Tibial nerve (tissue), 4 donors: ENCODE results near the gene C1orf198. TPM values are rescaled to one million over a fixed set of nuclear protein-coding genes. Genes with fewer than 3 reads are reported as not detected.

Experiments
- DNase-seq, 2 donors: peaks; one replicate each; pipeline ENCODE4 v3.0.0-alpha.2; 2019; ENCODE audit warnings: low spot score in 2 of 2
- H3K27ac ChIP-seq, 4 donors: fragments of 200-600 bp; sonication (generic) in 3 of 4; one replicate each; pipeline ENCODE4 v1.5.1; 2017 to 2019; ENCODE audit warnings: mild to moderate bottlenecking in 1 of 4
- H3K27me3 ChIP-seq, 2 donors: fragments of 200-600 bp; sonication (generic) in 1 of 2; one replicate each; pipeline versions ENCODE4 v1.5.1 to v1.6.0; 2017 to 2019
- H3K36me3 ChIP-seq, 3 donors: fragments of 200-600 bp; sonication (generic); one replicate each; pipeline ENCODE4 v1.5.1; 2018 to 2019
- H3K4me1 ChIP-seq, 4 donors: fragments of 200-600 bp; sonication (generic) in 3 of 4; one replicate each; pipeline ENCODE4 v1.5.1; 2017 to 2019
- H3K4me3 ChIP-seq, 4 donors: fragments of 200-600 bp; sonication (generic) in 3 of 4; one replicate each; pipeline ENCODE4 v1.5.1; 2017 to 2019; ENCODE audit warnings: mild to moderate bottlenecking in 1 of 4, moderate library complexity in 1 of 4
- H3K9me3 ChIP-seq, 4 donors: fragments of 200-600 bp; sonication (generic) in 3 of 4; one replicate each; pipeline ENCODE4 v1.5.1; 2017 to 2019
- EP300 ChIP-seq, 2 donors: sonication (generic); formaldehyde crosslinking; IDR thresholded peaks; one replicate each; pipeline ENCODE4 v1.6.1; 2017; ENCODE audit warnings: antibody characterized with exemption in 2 of 2, mild to moderate bottlenecking in 1 of 2
- POLR2A ChIP-seq, 2 donors: fragments of 450-650 bp; IDR thresholded peaks; one replicate each; pipeline ENCODE4 v1.6.1; 2017; ENCODE audit warnings: antibody characterized with exemption in 2 of 2, mild to moderate bottlenecking in 2 of 2, moderate library complexity in 2 of 2
- WGBS, 2 donors: methylation state at CpG; one replicate each; pipeline ENCODE4 v1.1.5; 2018; 5-methylcytosine and 5-hydroxymethylcytosine counted together
- total RNA-seq, 4 donors: library from RNA; depleted of rRNA; stranded (reverse); fragments of >200 nt; gene quantifications; one replicate each; pipeline ENCODE4 v1.1.0, GENCODE V29; 2016
- TF ChIP-seq, protein P1 (sequence below), 5 experiments: fragments of 200-600 bp in 3 of 5; fragments of 450-650 bp in 2 of 5; sonication (generic) in 3 of 5; IDR thresholded peaks; one replicate each; pipeline ENCODE4 v1.5.1; 2016 to 2019; ENCODE audit warnings: antibody characterized with exemption in 5 of 5, mild to moderate bottlenecking in 3 of 5, moderate library complexity in 2 of 5

The C1orf198 gene
- total RNA-seq, 4 donors from 2014 or later = 91.9 to 162 (median 113) TPM

- no peaks in the 10 kb centered on the region for H3K9me3 ChIP-seq
- H3K4me1 ChIP-seq = peaks cover 0 to 22% (median 0%) of the 10 kb centered on the region in 4 donors
- DNase-seq = no peak
- no peaks in the 10 kb centered on the region for H3K27me3 ChIP-seq
- no peak overlapping the region for H3K27ac ChIP-seq
- H3K4me3 ChIP-seq = no peak overlapping the region
- H3K36me3 ChIP-seq = no peaks in the 10 kb centered on the region
- 16 to 23% methylated on average over 1 of the region's 1 CpG for WGBS, 2 donors
- TF ChIP-seq EP300 (IDR thresholded peaks at IDR 0.05) = no peak
- TF ChIP-seq POLR2A (IDR thresholded peaks at IDR 0.05) = no peak
- TF ChIP-seq, protein P1, sequence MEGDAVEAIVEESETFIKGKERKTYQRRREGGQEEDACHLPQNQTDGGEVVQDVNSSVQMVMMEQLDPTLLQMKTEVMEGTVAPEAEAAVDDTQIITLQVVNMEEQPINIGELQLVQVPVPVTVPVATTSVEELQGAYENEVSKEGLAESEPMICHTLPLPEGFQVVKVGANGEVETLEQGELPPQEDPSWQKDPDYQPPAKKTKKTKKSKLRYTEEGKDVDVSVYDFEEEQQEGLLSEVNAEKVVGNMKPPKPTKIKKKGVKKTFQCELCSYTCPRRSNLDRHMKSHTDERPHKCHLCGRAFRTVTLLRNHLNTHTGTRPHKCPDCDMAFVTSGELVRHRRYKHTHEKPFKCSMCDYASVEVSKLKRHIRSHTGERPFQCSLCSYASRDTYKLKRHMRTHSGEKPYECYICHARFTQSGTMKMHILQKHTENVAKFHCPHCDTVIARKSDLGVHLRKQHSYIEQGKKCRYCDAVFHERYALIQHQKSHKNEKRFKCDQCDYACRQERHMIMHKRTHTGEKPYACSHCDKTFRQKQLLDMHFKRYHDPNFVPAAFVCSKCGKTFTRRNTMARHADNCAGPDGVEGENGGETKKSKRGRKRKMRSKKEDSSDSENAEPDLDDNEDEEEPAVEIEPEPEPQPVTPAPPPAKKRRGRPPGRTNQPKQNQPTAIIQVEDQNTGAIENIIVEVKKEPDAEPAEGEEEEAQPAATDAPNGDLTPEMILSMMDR (IDR thresholded peaks at IDR 0.05) = no peak
Measured at GRCh38 chr1:230818367-230818766, 50.0 kb downstream of the C1orf198 start.

GRCh38 chr1:230816018-230816417 lies 52.3 kb downstream of the C1orf198 start:
- Histone ChIP-seq H3K36me3 (no peaks in the 10 kb centered on the region), H3K4me3 (no peak overlapping the region), H3K27ac (no peak overlapping the region), H3K27me3 (no peaks in the 10 kb centered on the region), H3K4me1 (no peaks in the 10 kb centered on the region), H3K9me3 (peaks cover 0 to 11% (median 0%) of the 10 kb centered on the region in 4 donors)
- DNase-seq = no peak
- TF ChIP-seq, protein P1 (IDR thresholded peaks at IDR 0.05) = no peak
- TF ChIP-seq POLR2A (IDR thresholded peaks at IDR 0.05) = no peak
- no peak for TF ChIP-seq EP300 (IDR thresholded peaks at IDR 0.05)

- WGBS, 2 donors = 47 to 59% methylated on average over 3 of the region's 3 CpGs
- Histone ChIP-seq H3K36me3 (no peaks in the 10 kb centered on the region), H3K4me3 (no peak overlapping the region), H3K9me3 (peaks cover 0 to 11% (median 0%) of the 10 kb centered on the region in 4 donors), H3K4me1 (peaks cover 0 to 9% (median under 1%) of the 10 kb centered on the region in 4 donors), H3K27me3 (no peaks in the 10 kb centered on the region), H3K27ac (no peak overlapping the region)
- DNase-seq = no peak
- no peak for TF ChIP-seq POLR2A (IDR thresholded peaks at IDR 0.05)
- no peak for TF ChIP-seq EP300 (IDR thresholded peaks at IDR 0.05)
- TF ChIP-seq, protein P1 (IDR thresholded peaks at IDR 0.05) = no peak
Measured at GRCh38 chr1:230814949-230815692, 53.2 kb downstream of the C1orf198 start.

DNA sequence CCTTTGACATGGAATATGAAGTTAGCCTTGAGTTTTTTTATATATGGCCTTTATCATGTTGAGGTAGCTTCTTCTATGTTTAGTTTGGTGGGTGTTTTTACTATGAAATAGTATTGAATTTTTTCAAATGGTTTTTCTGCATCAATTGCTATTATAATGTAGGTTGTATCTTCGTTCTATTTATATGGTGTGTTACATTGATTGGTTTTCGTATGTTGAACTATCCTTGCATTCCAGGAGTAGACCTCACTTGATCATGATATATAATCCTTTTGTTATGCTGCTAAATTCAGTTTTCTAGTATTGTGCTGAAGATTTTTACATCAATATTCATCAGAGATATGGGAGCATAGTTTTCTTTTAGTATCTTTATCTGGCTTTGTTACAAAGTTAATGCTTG lies 55.8 kb downstream of the C1orf198 start:
- Histone ChIP-seq H3K27me3 (no peaks in the 10 kb centered on the region), H3K27ac (no peak overlapping the region), H3K4me3 (no peak overlapping the region), H3K4me1 (peaks cover 0 to 31% (median 11%) of the 10 kb centered on the region in 4 donors), H3K9me3 (peaks cover 0 to 11% (median 0%) of the 10 kb centered on the region in 4 donors), H3K36me3 (no peaks in the 10 kb centered on the region)
- no peak for DNase-seq
- WGBS, 2 donors = 96 to 97% methylated on average over 2 of the region's 2 CpGs
- TF ChIP-seq EP300 (IDR thresholded peaks at IDR 0.05) (no peak), POLR2A (IDR thresholded peaks at IDR 0.05) (no peak)
- TF ChIP-seq, protein P1 (IDR thresholded peaks at IDR 0.05) = no peak

DNA sequence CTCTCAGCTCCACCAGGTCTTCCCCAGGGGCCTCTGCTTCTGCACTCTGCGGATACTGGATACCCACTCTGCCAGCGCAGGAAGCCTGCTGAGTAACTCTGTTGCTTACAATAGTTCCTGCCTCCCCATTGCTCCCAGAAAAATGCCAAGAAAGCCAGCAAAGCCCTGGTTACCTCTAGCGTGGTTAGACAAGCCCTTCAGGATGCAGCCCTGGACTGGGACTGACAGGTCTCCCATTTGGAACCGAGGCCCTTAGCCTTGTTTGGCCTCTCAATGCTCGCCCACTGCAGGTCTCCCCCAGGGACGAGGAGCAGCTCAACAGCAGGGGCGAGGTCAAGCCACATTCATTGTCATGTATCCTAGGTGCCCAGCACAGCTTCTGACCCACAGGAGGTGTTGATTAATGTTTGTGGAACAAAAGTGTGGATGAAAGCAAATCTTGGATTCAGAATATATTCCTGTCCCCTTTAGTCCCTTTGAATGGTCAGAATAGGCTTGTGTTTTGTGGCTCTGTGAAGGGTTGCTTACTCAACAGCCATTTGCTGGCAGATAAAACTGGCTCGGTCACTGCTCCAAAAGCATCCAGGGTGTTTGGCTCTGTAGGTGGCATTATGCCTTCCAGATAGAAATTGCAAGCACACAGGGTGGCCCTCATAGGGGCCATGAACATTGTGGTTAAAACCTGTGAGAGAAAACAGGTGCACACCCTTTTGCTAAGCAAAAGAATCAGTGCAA lies 58.9 kb downstream of the C1orf198 start:
- Histone ChIP-seq H3K4me3 (no peak overlapping the region), H3K36me3 (no peaks in the 10 kb centered on the region), H3K4me1 (peaks cover 0 to 35% (median 14%) of the 10 kb centered on the region in 4 donors), H3K9me3 (peaks cover 0 to 11% (median 0%) of the 10 kb centered on the region in 4 donors), H3K27ac (peak overlapping the region in 3 of 4 donors; percentile 50 to 90 (median 83)), H3K27me3 (no peaks in the 10 kb centered on the region)
- no peak for DNase-seq
- TF ChIP-seq, protein P1 (IDR thresholded peaks at IDR 0.05) = no peak
- TF ChIP-seq POLR2A (IDR thresholded peaks at IDR 0.05) (no peak), EP300 (IDR thresholded peaks at IDR 0.05) (no peak)
- WGBS, 2 donors = 77 to 78% methylated on average over 8 of the region's 8 CpGs
